ENCODE measurements around the gene HAGH.

HAGH gene

DNA sequence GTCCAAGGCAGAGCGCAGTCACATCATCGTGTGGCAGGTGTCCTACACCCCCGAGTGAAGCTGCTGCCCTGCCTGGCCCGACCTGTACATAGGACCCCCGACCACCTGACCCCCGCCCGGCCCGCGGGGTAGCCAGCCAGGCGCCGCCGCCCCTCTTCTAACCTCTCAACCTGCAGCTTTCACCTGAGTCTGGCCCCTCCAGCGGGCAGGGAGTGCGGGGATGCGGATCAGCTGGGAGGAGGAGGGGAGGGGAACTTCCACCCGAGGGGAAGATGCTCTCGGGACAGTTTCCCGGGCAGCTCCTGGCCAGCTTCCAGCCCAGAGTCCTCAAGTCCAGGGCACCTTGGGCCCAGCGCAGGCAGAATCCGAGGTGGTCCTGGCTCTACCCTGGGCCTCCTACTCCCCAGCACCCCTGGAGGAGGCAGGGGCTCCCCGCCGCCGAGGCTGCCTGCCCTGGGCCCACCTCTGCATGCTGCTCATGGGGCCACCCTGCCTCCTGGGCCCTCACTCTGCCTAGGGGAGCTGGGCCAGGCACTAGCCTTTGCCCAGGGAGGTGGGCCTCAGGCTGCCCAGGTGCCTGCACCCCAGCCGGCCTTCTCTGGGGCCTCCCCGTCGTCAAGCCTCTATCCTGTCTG lies 57.7 kb downstream of the HAGH start:
- peaks cover 3 to 20% of the 10 kb centered on the region in 2 donors for H3K4me1 ChIP-seq (ENCODE audit: control insufficient read depth in 1 of 2, insufficient read depth in 2 of 2, low read length in 2 of 2)
- H3K27me3 ChIP-seq (ENCODE audit: control insufficient read depth in 1 of 2, insufficient read depth in 2 of 2, low read length in 2 of 2) = no peaks in the 10 kb centered on the region
- no peaks in the 10 kb centered on the region for H3K9me3 ChIP-seq (ENCODE audit: control insufficient read depth in 1 of 2, low read length in 2 of 2)
- peaks cover 14 to 50% of the 10 kb centered on the region in 2 donors for H3K36me3 ChIP-seq (ENCODE audit: control insufficient read depth in 1 of 2, insufficient read depth in 2 of 2, low read length in 2 of 2)
- no peak overlapping the region for H3K9ac ChIP-seq (ENCODE audit: low read depth in 1 of 2, low read length in 2 of 2)
- no peak overlapping the region for H3K27ac ChIP-seq (ENCODE audit: low read depth, low read length)
- no peak overlapping the region for H3K4me3 ChIP-seq (ENCODE audit: low read depth in 1 of 2, low read length in 2 of 2)

DNA sequence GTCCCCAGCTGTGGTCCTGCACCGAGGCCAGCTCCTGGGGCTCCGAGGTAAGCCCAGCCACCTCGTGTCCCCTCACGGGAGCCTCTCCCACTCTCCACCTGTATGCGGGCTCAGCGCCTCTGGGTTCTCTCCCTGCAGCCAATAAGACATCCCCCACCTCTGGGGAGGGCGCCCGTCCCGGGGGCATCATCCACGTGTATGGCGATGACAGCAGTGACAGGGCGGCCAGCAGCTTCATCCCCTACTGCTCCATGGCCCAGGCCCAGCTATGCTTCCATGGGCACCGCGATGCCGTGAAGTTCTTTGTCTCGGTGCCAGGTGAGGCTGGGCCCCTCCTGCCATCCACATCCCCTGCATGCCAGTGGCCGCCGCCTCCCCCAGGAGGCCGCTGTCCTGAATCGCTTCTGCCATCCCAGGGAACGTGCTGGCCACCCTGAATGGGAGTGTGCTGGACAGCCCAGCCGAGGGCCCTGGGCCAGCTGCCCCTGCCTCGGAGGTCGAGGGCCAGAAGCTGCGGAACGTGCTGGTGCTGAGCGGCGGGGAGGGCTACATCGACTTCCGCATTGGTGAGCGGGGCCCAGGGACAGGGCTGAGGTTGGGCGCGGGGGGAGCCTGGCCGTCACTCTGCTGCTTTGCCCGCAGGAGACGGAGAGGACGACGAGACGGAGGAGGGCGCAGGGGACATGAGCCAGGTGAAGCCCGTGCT lies 58.4 kb downstream of the HAGH start:
- no peak overlapping the region for H3K4me3 ChIP-seq (ENCODE audit: low read depth in 1 of 2, low read length in 2 of 2)
- no peaks in the 10 kb centered on the region for H3K27me3 ChIP-seq (ENCODE audit: control insufficient read depth in 1 of 2, insufficient read depth in 2 of 2, low read length in 2 of 2)
- no peak overlapping the region for H3K9ac ChIP-seq (ENCODE audit: low read depth in 1 of 2, low read length in 2 of 2)
- no peaks in the 10 kb centered on the region for H3K9me3 ChIP-seq (ENCODE audit: control insufficient read depth in 1 of 2, low read length in 2 of 2)
- peaks cover 0 to 18% of the 10 kb centered on the region in 2 donors for H3K4me1 ChIP-seq (ENCODE audit: control insufficient read depth in 1 of 2, insufficient read depth in 2 of 2, low read length in 2 of 2)
- no peak overlapping the region for H3K27ac ChIP-seq (ENCODE audit: low read depth, low read length)
- peaks cover 14 to 53% of the 10 kb centered on the region in 2 donors for H3K36me3 ChIP-seq (ENCODE audit: control insufficient read depth in 1 of 2, insufficient read depth in 2 of 2, low read length in 2 of 2)

DNA sequence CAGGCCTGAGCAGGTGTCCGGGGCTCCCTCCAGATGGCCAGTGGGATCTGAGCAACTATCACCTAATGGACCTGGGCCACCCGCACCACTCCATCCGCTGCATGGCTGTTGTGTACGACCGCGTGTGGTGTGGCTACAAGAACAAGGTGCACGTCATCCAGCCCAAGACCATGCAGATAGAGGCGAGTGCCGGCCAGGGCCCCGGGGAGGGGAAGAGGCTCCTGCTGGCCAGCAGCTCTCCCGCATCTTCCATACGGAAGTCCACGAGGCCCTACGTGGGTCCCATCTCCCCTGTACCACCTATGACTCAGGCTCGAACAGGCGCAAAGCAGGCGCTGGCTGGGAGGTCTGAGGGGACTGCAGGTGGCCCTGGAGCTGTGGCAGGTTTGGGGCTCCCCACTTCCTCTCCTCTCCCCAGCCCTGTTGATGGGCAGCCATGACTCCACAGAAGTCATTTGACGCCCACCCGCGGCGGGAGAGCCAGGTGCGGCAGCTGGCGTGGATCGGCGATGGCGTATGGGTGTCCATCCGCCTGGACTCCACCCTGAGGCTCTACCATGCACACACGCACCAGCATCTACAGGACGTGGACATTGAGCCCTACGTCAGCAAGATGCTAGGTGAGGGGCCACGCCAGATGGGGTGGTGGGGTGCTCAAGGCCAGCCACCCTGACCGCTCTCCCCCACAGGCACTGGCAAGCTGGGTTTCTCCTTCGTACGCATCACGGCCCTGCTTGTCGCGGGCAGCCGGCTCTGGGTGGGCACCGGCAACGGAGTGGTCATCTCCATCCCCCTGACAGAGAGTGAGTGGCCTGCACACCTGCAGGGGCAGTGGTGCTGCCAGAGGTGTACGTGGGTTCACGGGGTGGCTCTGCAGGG lies 59.3 kb downstream of the HAGH start:
- no peaks in the 10 kb centered on the region for H3K9me3 ChIP-seq (ENCODE audit: control insufficient read depth in 1 of 2, low read length in 2 of 2)
- no peak overlapping the region for H3K4me3 ChIP-seq (ENCODE audit: low read depth in 1 of 2, low read length in 2 of 2)
- H3K9ac ChIP-seq (ENCODE audit: low read depth in 1 of 2, low read length in 2 of 2) = no peak overlapping the region
- H3K36me3 ChIP-seq (ENCODE audit: control insufficient read depth in 1 of 2, insufficient read depth in 2 of 2, low read length in 2 of 2) = peaks cover 15 to 62% of the 10 kb centered on the region in 2 donors
- peaks cover 0 to 16% of the 10 kb centered on the region in 2 donors for H3K4me1 ChIP-seq (ENCODE audit: control insufficient read depth in 1 of 2, insufficient read depth in 2 of 2, low read length in 2 of 2)
- no peak overlapping the region for H3K27ac ChIP-seq (ENCODE audit: low read depth, low read length)
- H3K27me3 ChIP-seq (ENCODE audit: control insufficient read depth in 1 of 2, insufficient read depth in 2 of 2, low read length in 2 of 2) = no peaks in the 10 kb centered on the region

DNA sequence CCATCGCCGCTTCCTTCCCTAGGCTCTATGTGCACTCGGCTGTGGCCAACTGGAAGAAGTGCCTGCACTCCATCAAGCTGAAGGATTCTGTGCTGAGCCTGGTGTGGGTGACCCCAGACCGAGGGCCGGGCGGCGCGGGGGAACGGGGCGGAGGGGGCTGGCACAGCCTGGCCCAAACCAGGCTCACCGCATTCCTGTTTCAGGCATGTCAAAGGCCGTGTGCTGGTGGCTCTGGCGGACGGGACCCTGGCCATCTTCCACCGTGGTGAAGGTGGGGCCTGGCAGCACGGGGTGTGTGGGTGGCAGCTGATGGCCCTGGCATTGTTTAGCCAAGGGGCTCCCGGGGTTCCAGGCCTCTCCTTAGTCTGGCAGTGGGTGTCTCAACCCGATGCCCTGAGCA lies 59.9 kb downstream of the HAGH start:
- Histone ChIP-seq H3K4me1 (ENCODE audit: control insufficient read depth in 1 of 2, insufficient read depth in 2 of 2, low read length in 2 of 2) (peaks cover 0 to 9% of the 10 kb centered on the region in 2 donors), H3K36me3 (ENCODE audit: control insufficient read depth in 1 of 2, insufficient read depth in 2 of 2, low read length in 2 of 2) (peaks cover 21 to 67% of the 10 kb centered on the region in 2 donors), H3K4me3 (ENCODE audit: low read depth in 1 of 2, low read length in 2 of 2) (no peak overlapping the region), H3K9ac (ENCODE audit: low read depth in 1 of 2, low read length in 2 of 2) (no peak overlapping the region), H3K27ac (ENCODE audit: low read depth, low read length) (no peak overlapping the region), H3K9me3 (ENCODE audit: control insufficient read depth in 1 of 2, low read length in 2 of 2) (no peaks in the 10 kb centered on the region), H3K27me3 (ENCODE audit: control insufficient read depth in 1 of 2, insufficient read depth in 2 of 2, low read length in 2 of 2) (no peaks in the 10 kb centered on the region)

DNA sequence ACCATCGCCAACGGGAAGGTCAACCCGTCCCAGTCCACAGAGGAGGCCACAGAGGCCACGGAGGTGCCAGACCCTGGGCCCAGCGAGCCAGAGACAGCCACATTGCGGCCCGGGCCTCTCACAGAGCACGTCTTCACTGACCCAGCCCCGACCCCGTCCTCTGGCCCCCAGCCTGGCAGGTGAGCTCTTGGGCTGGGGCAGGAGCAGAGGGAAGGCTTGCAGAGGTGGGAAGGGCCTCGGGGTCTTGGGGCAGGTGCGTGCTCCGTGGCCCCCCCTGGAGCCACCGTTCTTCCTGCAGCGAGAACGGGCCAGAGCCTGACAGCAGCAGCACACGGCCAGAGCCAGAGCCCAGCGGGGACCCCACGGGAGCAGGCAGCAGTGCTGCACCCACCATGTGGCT lies 60.4 kb downstream of the HAGH start:
- no peaks in the 10 kb centered on the region for H3K27me3 ChIP-seq (ENCODE audit: control insufficient read depth in 1 of 2, insufficient read depth in 2 of 2, low read length in 2 of 2)
- no peaks in the 10 kb centered on the region for H3K9me3 ChIP-seq (ENCODE audit: control insufficient read depth in 1 of 2, low read length in 2 of 2)
- H3K36me3 ChIP-seq (ENCODE audit: control insufficient read depth in 1 of 2, insufficient read depth in 2 of 2, low read length in 2 of 2) = peaks cover 21 to 68% of the 10 kb centered on the region in 2 donors
- H3K4me3 ChIP-seq (ENCODE audit: low read depth in 1 of 2, low read length in 2 of 2) = no peak overlapping the region
- H3K27ac ChIP-seq (ENCODE audit: low read depth, low read length) = no peak overlapping the region
- peaks cover 0 to 9% of the 10 kb centered on the region in 2 donors for H3K4me1 ChIP-seq (ENCODE audit: control insufficient read depth in 1 of 2, insufficient read depth in 2 of 2, low read length in 2 of 2)
- no peak overlapping the region for H3K9ac ChIP-seq (ENCODE audit: low read depth in 1 of 2, low read length in 2 of 2)

DNA sequence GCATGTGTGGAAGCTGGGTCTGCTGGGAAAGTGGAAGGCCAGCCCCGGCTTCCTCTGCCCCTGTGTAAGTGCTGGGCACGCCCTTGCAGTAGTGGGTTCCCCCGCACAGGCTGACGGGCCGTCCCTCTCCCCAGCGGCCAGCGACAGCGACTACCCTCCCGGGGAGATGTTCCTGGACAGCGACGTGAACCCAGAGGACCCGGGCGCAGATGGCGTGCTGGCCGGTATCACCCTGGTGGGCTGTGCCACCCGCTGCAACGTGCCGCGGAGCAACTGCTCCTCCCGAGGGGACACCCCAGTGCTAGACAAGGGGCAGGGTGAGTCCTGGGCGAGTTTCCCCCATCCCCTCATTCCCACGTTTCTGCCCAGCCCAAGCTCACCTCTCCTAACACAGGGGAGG lies 60.8 kb downstream of the HAGH start:
- no peak overlapping the region for H3K4me3 ChIP-seq (ENCODE audit: low read depth in 1 of 2, low read length in 2 of 2)
- no peaks in the 10 kb centered on the region for H3K27me3 ChIP-seq (ENCODE audit: control insufficient read depth in 1 of 2, insufficient read depth in 2 of 2, low read length in 2 of 2)
- H3K9ac ChIP-seq (ENCODE audit: low read depth in 1 of 2, low read length in 2 of 2) = no peak overlapping the region
- H3K9me3 ChIP-seq (ENCODE audit: control insufficient read depth in 1 of 2, low read length in 2 of 2) = no peaks in the 10 kb centered on the region
- peaks cover 21 to 72% of the 10 kb centered on the region in 2 donors for H3K36me3 ChIP-seq (ENCODE audit: control insufficient read depth in 1 of 2, insufficient read depth in 2 of 2, low read length in 2 of 2)
- peaks cover 0 to 9% of the 10 kb centered on the region in 2 donors for H3K4me1 ChIP-seq (ENCODE audit: control insufficient read depth in 1 of 2, insufficient read depth in 2 of 2, low read length in 2 of 2)
- no peak overlapping the region for H3K27ac ChIP-seq (ENCODE audit: low read depth, low read length)

DNA sequence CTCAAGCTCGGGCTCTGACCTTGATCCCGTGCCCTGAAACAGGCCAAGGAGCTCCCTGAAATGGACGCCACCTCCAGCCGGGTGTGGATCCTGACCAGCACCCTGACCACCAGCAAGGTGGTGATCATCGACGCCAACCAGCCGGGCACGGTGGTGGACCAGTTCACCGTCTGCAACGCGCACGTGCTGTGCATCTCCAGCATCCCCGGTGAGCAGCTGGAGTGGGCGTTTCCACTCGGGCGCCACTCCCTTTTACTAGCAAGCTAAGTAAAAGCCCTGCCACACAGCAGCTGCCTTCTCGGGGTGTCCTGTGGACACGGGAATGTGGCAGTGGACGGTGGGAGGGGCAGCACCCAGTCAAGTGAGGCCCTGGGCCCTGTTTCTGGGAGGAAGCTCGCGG lies 61.7 kb downstream of the HAGH start:
- H3K9ac ChIP-seq (ENCODE audit: low read depth in 1 of 2, low read length in 2 of 2) = no peak overlapping the region
- no peak overlapping the region for H3K27ac ChIP-seq (ENCODE audit: low read depth, low read length)
- H3K27me3 ChIP-seq (ENCODE audit: control insufficient read depth in 1 of 2, insufficient read depth in 2 of 2, low read length in 2 of 2) = no peaks in the 10 kb centered on the region
- H3K36me3 ChIP-seq (ENCODE audit: control insufficient read depth in 1 of 2, insufficient read depth in 2 of 2, low read length in 2 of 2) = peaks cover 21 to 81% of the 10 kb centered on the region in 2 donors
- H3K9me3 ChIP-seq (ENCODE audit: control insufficient read depth in 1 of 2, low read length in 2 of 2) = no peaks in the 10 kb centered on the region
- H3K4me3 ChIP-seq (ENCODE audit: low read depth in 1 of 2, low read length in 2 of 2) = no peak overlapping the region
- H3K4me1 ChIP-seq (ENCODE audit: control insufficient read depth in 1 of 2, insufficient read depth in 2 of 2, low read length in 2 of 2) = peaks cover 0 to under 1% of the 10 kb centered on the region in 2 donors

DNA sequence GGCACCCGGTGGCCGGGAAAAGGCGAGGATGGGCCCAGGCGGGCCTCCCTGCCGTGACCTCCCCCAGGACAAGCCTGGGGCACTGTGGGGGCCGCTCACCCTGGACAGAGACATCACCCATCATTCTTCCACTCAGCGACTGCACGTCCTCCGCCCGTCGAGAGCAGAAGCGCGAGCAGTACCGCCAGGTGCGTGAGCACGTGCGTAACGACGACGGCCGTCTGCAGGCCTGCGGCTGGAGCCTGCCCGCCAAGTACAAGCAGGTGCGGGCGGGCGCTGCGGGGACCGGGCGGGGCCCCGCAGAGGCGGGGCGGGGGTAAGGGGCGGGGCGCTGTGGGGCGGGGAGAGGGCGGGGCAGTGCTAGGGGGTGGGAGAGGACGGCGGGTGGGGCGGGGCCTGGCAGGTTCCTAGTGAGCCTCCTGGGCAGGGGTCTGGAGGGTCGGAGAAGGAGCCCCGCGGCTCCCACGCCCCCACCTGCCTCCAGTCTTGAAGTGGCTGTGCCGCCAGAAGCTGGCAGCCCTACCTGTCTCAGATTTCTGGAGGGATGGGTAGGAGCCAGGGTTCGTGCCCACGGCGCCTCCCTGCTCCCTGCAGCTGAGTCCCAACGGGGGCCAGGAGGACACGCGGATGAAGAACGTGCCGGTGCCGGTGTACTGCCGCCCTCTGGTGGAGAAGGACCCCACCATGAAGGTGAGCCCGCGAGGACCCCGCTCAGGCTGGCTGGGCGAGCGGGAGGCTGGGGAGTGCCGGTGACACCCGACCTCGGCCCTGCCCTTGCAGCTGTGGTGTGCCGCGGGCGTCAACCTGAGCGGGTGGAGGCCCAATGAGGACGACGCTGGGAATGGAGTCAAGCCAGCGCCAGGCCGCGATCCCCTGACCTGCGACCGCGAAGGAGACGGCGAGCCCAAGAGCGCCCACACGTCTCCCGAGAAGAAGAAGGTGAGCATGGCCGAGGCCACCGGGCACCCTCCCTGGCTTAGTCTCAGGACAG lies 62.8 kb downstream of the HAGH start:
- H3K27me3 ChIP-seq (ENCODE audit: control insufficient read depth in 1 of 2, insufficient read depth in 2 of 2, low read length in 2 of 2) = no peaks in the 10 kb centered on the region
- no peak overlapping the region for H3K4me3 ChIP-seq (ENCODE audit: low read depth in 1 of 2, low read length in 2 of 2)
- H3K9ac ChIP-seq (ENCODE audit: low read depth in 1 of 2, low read length in 2 of 2) = no peak overlapping the region
- H3K9me3 ChIP-seq (ENCODE audit: control insufficient read depth in 1 of 2, low read length in 2 of 2) = no peaks in the 10 kb centered on the region
- no peaks in the 10 kb centered on the region for H3K4me1 ChIP-seq (ENCODE audit: control insufficient read depth in 1 of 2, insufficient read depth in 2 of 2, low read length in 2 of 2)
- no peak overlapping the region for H3K27ac ChIP-seq (ENCODE audit: low read depth, low read length)
- H3K36me3 ChIP-seq (ENCODE audit: control insufficient read depth in 1 of 2, insufficient read depth in 2 of 2, low read length in 2 of 2) = peaks cover 21 to 81% of the 10 kb centered on the region in 2 donors

DNA sequence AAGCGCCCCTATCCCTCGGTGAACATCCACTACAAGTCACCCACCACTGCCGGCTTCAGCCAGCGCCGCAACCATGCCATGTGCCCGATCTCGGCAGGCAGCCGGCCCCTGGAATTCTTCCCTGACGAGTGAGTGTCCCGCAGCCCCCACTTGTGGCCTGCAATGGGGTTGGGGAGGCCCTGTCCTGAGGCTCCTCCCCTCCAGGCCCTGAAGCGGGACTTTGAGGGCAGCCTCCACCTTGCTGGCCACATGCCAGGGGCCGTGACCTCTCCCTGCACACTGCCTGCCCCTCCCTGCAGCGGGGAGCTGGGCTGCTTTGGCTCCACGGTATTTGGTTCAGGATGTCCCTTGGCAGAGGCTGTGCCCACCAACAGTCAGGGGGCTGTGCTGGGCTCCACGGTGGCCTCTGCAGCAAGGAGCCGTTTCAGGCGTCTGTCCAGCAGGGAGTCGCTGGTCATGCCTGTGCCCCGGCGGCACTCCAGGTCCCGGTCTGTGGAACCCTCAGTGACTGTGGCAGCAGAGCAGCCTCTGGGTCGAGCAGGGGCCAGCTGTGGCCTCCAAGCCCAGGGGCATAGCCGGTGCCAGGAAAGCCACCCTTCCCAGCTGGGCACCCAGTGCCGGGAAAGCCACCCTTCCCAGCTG lies 63.6 kb downstream of the HAGH start:
- Histone ChIP-seq H3K36me3 (ENCODE audit: control insufficient read depth in 1 of 2, insufficient read depth in 2 of 2, low read length in 2 of 2) (peaks cover 21 to 74% of the 10 kb centered on the region in 2 donors), H3K9ac (ENCODE audit: low read depth in 1 of 2, low read length in 2 of 2) (no peak overlapping the region), H3K4me3 (ENCODE audit: low read depth in 1 of 2, low read length in 2 of 2) (no peak overlapping the region), H3K4me1 (ENCODE audit: control insufficient read depth in 1 of 2, insufficient read depth in 2 of 2, low read length in 2 of 2) (peaks cover 4 to 6% of the 10 kb centered on the region in 2 donors), H3K9me3 (ENCODE audit: control insufficient read depth in 1 of 2, low read length in 2 of 2) (no peaks in the 10 kb centered on the region), H3K27me3 (ENCODE audit: control insufficient read depth in 1 of 2, insufficient read depth in 2 of 2, low read length in 2 of 2) (no peaks in the 10 kb centered on the region), H3K27ac (ENCODE audit: low read depth, low read length) (no peak overlapping the region)

All from duodenal mucosa (tissue), 2 donors.